ENCODE data around the gene BHLHA15.

DNA sequence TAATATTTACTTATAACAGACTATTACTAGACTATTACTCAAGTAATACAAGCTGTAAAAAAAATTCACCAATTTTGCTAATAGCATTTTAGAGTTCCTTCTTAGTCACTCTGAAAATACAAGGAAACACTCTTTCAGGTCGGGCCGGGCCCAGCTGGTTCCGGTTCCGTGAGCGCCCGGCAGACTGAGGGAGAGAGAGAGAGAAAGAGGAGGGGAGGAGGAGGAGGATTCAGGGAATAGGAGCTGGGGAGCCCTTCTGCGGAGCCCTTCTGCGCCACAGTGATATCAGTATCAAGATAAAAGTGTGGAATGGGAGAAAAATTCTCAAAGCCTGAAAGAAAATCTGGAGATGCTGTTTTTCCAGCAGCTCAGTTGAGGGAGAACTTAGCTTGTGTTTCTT lies 30.5 kb upstream of the BHLHA15 start:
- TF ChIP-seq, protein P1, sequence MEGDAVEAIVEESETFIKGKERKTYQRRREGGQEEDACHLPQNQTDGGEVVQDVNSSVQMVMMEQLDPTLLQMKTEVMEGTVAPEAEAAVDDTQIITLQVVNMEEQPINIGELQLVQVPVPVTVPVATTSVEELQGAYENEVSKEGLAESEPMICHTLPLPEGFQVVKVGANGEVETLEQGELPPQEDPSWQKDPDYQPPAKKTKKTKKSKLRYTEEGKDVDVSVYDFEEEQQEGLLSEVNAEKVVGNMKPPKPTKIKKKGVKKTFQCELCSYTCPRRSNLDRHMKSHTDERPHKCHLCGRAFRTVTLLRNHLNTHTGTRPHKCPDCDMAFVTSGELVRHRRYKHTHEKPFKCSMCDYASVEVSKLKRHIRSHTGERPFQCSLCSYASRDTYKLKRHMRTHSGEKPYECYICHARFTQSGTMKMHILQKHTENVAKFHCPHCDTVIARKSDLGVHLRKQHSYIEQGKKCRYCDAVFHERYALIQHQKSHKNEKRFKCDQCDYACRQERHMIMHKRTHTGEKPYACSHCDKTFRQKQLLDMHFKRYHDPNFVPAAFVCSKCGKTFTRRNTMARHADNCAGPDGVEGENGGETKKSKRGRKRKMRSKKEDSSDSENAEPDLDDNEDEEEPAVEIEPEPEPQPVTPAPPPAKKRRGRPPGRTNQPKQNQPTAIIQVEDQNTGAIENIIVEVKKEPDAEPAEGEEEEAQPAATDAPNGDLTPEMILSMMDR (conservative IDR thresholded peaks at IDR 0.05 in 1 of 2, IDR thresholded peaks at IDR 0.05 in 1 of 2; ENCODE audit: extremely low read depth in 1 of 2, insufficient read depth in 1 of 2, low read depth in 1 of 2, low read length in 2 of 2), result no peak
- no peak for TF ChIP-seq EZH2 (IDR thresholded peaks at IDR 0.05; ENCODE audit: borderline replicate concordance, low read length)
